Breast epithelium (tissue), 3 donors: ENCODE data around the gene TRIM23.

Source experiments
- CTCF ChIP-seq, 3 donors: fragments of 450-650 bp; IDR thresholded peaks; one replicate each; pipeline ENCODE4 v1.5.1; 2016 to 2017; ENCODE audit warnings: antibody characterized with exemption in 3 of 3, mild to moderate bottlenecking in 3 of 3, moderate library complexity in 3 of 3
- POLR2A ChIP-seq: fragments of 450-650 bp; IDR thresholded peaks from one replicate; pipeline ENCODE4 v1.6.1; 2016; ENCODE audit warnings: antibody characterized with exemption, mild to moderate bottlenecking, moderate library complexity

GRCh38 chr5:65588694-65589093 is 35.4 kb downstream of the TRIM23 start:
- TF ChIP-seq CTCF (IDR thresholded peaks at IDR 0.05) (no peak), POLR2A (no peak)
